ENCODE data around the gene CFAP20DC.

DNA sequence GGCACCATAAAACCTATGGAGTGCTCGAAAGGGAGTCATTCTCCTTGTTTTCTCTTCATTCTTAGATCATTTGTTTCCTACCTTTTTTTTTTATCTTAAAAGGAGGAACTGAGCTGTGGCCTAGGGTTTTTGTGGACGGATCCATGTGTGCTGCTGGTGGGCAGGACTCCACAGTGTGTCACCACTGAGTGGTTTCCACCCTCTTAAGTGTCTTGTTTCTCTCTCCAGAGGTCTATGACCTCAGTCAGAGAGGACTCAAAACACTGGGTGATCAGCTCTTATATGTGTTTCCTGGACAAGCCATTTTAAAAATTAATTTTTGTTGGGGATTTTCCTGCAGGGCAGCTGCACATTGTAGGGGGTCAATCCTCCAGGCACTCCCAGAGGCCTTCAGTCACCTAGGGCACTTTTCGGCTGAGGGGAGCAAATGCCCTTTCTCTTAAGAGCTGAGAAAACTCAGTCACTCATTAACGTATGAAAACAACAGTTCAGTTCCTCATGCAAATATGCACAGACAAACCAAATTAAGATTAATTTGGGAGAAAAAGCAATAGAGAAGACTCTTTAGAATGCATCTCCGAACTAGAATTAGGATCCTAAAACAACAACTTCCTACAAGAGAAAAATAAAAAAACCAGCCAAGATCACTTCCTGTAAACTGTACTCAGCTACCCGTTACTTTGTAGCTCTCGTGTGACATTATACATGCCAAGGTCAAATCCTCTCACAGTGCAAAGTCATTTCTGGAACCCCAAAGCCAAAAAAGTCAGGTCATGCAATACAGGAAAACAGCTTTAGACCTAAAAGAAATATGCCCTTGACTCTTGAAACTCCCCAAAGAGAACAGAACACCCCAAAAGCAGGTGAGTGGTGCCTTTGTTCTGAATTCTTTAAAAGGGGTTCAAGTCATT, 355.6 kb downstream of the CFAP20DC start:
- TF ChIP-seq POLR2AphosphoS5 (IDR thresholded peaks at IDR 0.05; ENCODE audit: low read depth, low read length) (no peak), POLR2A (IDR thresholded peaks at IDR 0.05; ENCODE audit: low read depth, low read length) (no peak), TAF1 (IDR thresholded peaks at IDR 0.05; ENCODE audit: low read depth, low read length) (no peak), PAX5 (IDR thresholded peaks at IDR 0.05; ENCODE audit: insufficient read depth, low read length, severe bottlenecking) (no peak), SPI1 (IDR thresholded peaks at IDR 0.05; ENCODE audit: low read depth, low read length) (peak; percentile 1; the same call in 1 of the 2 replicates)
